ENCODE results near the gene PTPRS.
A peak's percentile ranks its signal among the peaks of the same experiment; 100 is the strongest.
"Not testable (repeated sequence)": the region's sequence is repeated elsewhere in the genome, so short reads cannot be mapped to it uniquely, and the experiment has no call there.

Gene PTPRS

GRCh38 chr19:5340637-5341447 is at the start of gene PTPRS:
Gene PTPRS (minus strand): TSS chr19:5340812. CDS start chr19:5286140, 54,672 bp downstream.
- TF ChIP-seq, protein P1, sequence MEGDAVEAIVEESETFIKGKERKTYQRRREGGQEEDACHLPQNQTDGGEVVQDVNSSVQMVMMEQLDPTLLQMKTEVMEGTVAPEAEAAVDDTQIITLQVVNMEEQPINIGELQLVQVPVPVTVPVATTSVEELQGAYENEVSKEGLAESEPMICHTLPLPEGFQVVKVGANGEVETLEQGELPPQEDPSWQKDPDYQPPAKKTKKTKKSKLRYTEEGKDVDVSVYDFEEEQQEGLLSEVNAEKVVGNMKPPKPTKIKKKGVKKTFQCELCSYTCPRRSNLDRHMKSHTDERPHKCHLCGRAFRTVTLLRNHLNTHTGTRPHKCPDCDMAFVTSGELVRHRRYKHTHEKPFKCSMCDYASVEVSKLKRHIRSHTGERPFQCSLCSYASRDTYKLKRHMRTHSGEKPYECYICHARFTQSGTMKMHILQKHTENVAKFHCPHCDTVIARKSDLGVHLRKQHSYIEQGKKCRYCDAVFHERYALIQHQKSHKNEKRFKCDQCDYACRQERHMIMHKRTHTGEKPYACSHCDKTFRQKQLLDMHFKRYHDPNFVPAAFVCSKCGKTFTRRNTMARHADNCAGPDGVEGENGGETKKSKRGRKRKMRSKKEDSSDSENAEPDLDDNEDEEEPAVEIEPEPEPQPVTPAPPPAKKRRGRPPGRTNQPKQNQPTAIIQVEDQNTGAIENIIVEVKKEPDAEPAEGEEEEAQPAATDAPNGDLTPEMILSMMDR (IDR thresholded peaks at IDR 0.05; ENCODE audit: extremely low read depth, insufficient read depth, missing control alignments): no peak
- DNase-seq (ENCODE audit: low spot score): peak; percentile 96
- in situ Hi-C loops (cut with MboI; ENCODE audit: low pct_unique_long_range_greater_than_20kb, low sequenced_read_pairs, unreplicated experiment): no loop called here

GRCh38 chr19:5389353-5389752 is 48.7 kb upstream of the PTPRS start:
- in situ Hi-C loops (cut with MboI; ENCODE audit: low pct_unique_long_range_greater_than_20kb, low sequenced_read_pairs, unreplicated experiment): no loop called here
- DNase-seq (ENCODE audit: low spot score): no peak
- TF ChIP-seq, protein P1 (IDR thresholded peaks at IDR 0.05; ENCODE audit: extremely low read depth, insufficient read depth, missing control alignments): no peak

GRCh38 chr19:5387472-5387871 is 46.9 kb upstream of the PTPRS start:
- in situ Hi-C loops (cut with MboI; ENCODE audit: low pct_unique_long_range_greater_than_20kb, low sequenced_read_pairs, unreplicated experiment): no loop called here
- no peak for DNase-seq (ENCODE audit: low spot score)
- TF ChIP-seq, protein P1 (IDR thresholded peaks at IDR 0.05; ENCODE audit: extremely low read depth, insufficient read depth, missing control alignments): no peak

- TF ChIP-seq, protein P1 (IDR thresholded peaks at IDR 0.05; ENCODE audit: extremely low read depth, insufficient read depth, missing control alignments): no peak
- DNase-seq (ENCODE audit: low spot score): no peak
- in situ Hi-C loops (cut with MboI; ENCODE audit: low pct_unique_long_range_greater_than_20kb, low sequenced_read_pairs, unreplicated experiment): no loop called here
These were observed 46.2 kb upstream of the PTPRS start for GRCh38 chr19:5386841-5387240.

DNA sequence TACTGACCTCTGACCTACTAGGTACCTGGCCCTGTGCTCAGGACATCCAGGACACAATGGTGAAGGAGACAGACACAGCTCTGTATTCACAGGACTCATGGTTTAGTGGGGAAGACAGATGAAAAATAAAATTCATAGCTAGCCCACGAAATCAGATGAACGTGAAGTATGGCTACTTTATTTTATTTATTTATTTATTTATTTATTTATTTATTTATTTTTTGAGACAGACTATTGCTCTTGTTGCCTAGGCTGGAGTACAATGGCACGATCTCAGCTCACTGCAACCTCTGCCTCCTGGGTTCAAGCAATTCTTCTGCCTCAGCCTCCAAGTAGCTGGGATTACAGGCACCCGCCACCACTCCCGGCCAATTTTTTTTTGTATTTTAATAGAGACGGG is 40.6 kb upstream of the PTPRS start:
- in situ Hi-C loops (cut with MboI; ENCODE audit: low pct_unique_long_range_greater_than_20kb, low sequenced_read_pairs, unreplicated experiment); DNase-seq (ENCODE audit: low spot score): not testable (repeated sequence)

DNA sequence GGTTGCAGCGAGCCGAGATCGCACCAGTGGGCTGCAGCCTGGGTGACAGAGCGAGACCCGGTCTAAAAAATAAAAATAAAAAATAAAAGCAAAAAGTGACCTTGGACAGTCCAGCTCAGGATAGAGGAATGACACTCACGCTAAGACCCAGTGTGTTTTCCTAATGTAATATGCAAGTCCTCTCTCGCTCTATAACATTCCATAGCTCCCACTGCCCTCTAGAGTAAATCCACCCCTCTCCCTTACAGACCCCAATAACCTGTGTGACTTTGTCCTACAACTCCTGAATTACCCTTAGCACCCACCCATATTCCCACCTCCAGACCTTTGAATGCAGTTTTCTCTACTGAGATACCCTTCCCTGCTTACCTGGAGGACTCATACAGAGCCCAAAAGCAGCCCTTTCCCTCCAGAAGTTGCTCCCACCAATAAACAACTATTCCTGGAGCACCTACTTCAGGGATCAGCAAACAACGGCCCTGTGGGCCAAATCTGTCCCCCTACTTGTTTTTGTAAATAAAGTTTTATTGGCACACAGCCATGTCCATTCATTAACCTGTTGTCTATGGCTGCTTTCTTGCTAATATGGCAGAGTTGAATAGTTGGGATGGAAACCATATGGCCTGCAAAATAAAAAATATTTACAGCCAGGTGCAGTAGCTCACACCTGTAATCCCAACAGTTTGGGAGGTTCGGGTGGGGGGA is 39.8 kb upstream of the PTPRS start:
- DNase-seq (ENCODE audit: low spot score): no peak
- TF ChIP-seq, protein P1 (IDR thresholded peaks at IDR 0.05; ENCODE audit: extremely low read depth, insufficient read depth, missing control alignments): no peak
- in situ Hi-C loops (cut with MboI; ENCODE audit: low pct_unique_long_range_greater_than_20kb, low sequenced_read_pairs, unreplicated experiment): no loop called here

- TF ChIP-seq, protein P1 (IDR thresholded peaks at IDR 0.05; ENCODE audit: extremely low read depth, insufficient read depth, missing control alignments): no peak
- no peak for DNase-seq (ENCODE audit: low spot score)
- in situ Hi-C loops (cut with MboI; ENCODE audit: low pct_unique_long_range_greater_than_20kb, low sequenced_read_pairs, unreplicated experiment): no loop called here
These were observed 36.3 kb upstream of the PTPRS start for GRCh38 chr19:5376928-5377327.
